Measurements from ENCODE around the gene CNTNAP5.

The CNTNAP5 gene

DNA sequence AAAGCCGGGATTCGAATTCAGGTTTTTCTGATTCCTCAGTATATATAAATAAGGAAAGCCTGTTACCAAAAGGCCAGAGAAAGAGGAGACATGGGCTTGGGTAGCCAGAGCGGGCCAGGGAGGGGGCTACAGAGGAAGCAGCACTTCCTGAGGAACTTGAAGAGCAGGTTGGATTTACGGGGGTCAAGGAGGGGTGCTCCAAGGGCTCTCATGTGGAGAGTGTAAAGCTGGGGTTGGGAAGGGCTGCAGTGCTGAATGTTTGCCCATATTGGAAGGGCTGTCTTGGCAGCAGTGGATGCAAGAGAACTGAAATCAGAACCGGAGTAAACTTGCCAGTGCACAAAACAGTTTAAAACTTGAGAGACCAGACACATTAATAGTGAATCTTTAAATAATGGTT lies 511.5 kb downstream of the CNTNAP5 start:
- no peak for TF ChIP-seq CTCF (IDR thresholded peaks at IDR 0.05; ENCODE audit: insufficient read depth, low read depth, low read length, missing control alignments)
- no peak overlapping the region for H3K4me3 ChIP-seq (ENCODE audit: low read depth, low read length)

GRCh38 chr2:124538549-124538948 lies 513.5 kb downstream of the CNTNAP5 start:
- no peak for TF ChIP-seq CTCF (IDR thresholded peaks at IDR 0.05; ENCODE audit: insufficient read depth, low read depth, low read length, missing control alignments)
- no peak overlapping the region for H3K4me3 ChIP-seq (ENCODE audit: low read depth, low read length)
- DNase-seq (ENCODE audit: low read depth) = no peak

More for the DNA sequence above, 511.5 kb downstream of the CNTNAP5 start:
- no peak for DNase-seq (ENCODE audit: low read depth)

GRCh38 chr2:124540805-124541204 lies 515.7 kb downstream of the CNTNAP5 start:
- DNase-seq (ENCODE audit: low read depth) = no peak
- no peak for TF ChIP-seq CTCF (IDR thresholded peaks at IDR 0.05; ENCODE audit: insufficient read depth, low read depth, low read length, missing control alignments)
- H3K4me3 ChIP-seq (ENCODE audit: low read depth, low read length) = no peak overlapping the region

GRCh38 chr2:124542932-124543640 lies 518.0 kb downstream of the CNTNAP5 start:
- no peak for DNase-seq (ENCODE audit: low read depth)
- no peak overlapping the region for H3K4me3 ChIP-seq (ENCODE audit: low read depth, low read length)
- TF ChIP-seq CTCF (IDR thresholded peaks at IDR 0.05; ENCODE audit: insufficient read depth, low read depth, low read length, missing control alignments) = no peak

DNA sequence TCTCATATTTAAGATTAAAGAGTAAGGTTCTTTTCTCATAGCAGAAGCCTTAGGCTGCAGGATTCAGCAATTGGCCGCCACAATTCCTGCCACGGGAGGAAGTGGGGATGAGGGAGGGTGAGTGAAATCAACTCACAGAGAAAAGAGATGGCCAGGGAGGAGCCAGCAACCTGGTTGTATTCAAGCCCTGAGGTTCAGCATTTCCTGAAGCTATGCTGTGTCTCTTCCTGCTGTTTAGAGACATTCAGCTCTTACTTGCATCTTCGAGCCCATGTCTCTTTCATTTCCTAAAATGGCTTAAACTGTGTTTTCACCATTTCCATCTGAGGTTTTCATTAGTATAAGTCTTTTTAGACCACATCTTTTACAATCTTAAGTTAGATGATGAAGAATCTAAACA lies 522.6 kb downstream of the CNTNAP5 start:
- no peak overlapping the region for H3K4me3 ChIP-seq (ENCODE audit: low read depth, low read length)
- no peak for DNase-seq (ENCODE audit: low read depth)
- no peak for TF ChIP-seq CTCF (IDR thresholded peaks at IDR 0.05; ENCODE audit: insufficient read depth, low read depth, low read length, missing control alignments)

GRCh38 chr2:124558277-124558905 lies 533.3 kb downstream of the CNTNAP5 start:
- no peak for TF ChIP-seq CTCF (IDR thresholded peaks at IDR 0.05; ENCODE audit: insufficient read depth, low read depth, low read length, missing control alignments)
- DNase-seq (ENCODE audit: low read depth) = no peak

More at GRCh38 chr2:124558277-124558905, 533.3 kb downstream of the CNTNAP5 start:
- H3K4me3 ChIP-seq (ENCODE audit: low read depth, low read length) = no peak overlapping the region
